ENCODE results near the gene MAN2B1.
"Not testable (repeated sequence)": the region's sequence is repeated elsewhere in the genome, so short reads cannot be mapped to it uniquely, and the experiment has no call there.

MAN2B1 gene

GRCh38 chr19:12656899-12657571, 9.5 kb downstream of the MAN2B1 start:
- Mint-ChIP-seq H3K4me3 (no peak overlapping the region), H3K27ac (no peak overlapping the region), H3K4me1 (ENCODE audit: low read depth) (peaks cover 3% of the 10 kb centered on the region), H3K27me3 (no peaks in the 10 kb centered on the region), H3K9me3 (ENCODE audit: low read depth) (no peaks in the 10 kb centered on the region), H3K36me3 (peaks cover 10% of the 10 kb centered on the region)

- Mint-ChIP-seq H3K4me3 (no peak overlapping the region), H3K9me3 (ENCODE audit: low read depth) (no peaks in the 10 kb centered on the region), H3K4me1 (ENCODE audit: low read depth) (peaks cover 3% of the 10 kb centered on the region), H3K36me3 (peaks cover 17% of the 10 kb centered on the region), H3K27ac (no peak overlapping the region), H3K27me3 (no peaks in the 10 kb centered on the region)
These were observed 11.0 kb downstream of the MAN2B1 start for GRCh38 chr19:12655546-12655945.

GRCh38 chr19:12652219-12652618, 14.3 kb downstream of the MAN2B1 start:
- Mint-ChIP-seq H3K27ac (no peak overlapping the region), H3K36me3 (peaks cover 14% of the 10 kb centered on the region), H3K9me3 (ENCODE audit: low read depth) (no peaks in the 10 kb centered on the region), H3K27me3 (no peaks in the 10 kb centered on the region), H3K4me1 (ENCODE audit: low read depth) (peaks cover 2% of the 10 kb centered on the region), H3K4me3 (no peak overlapping the region)

- Mint-ChIP-seq H3K9me3 (ENCODE audit: low read depth) (no peaks in the 10 kb centered on the region), H3K36me3 (peaks cover 7% of the 10 kb centered on the region), H3K27ac (no peak overlapping the region), H3K4me3 (no peak overlapping the region), H3K27me3 (no peaks in the 10 kb centered on the region), H3K4me1 (ENCODE audit: low read depth) (peaks cover 2% of the 10 kb centered on the region)
These were observed 16.6 kb downstream of the MAN2B1 start for GRCh38 chr19:12649941-12650340.

- Mint-ChIP-seq H3K4me1 (ENCODE audit: low read depth) (peaks cover 2% of the 10 kb centered on the region), H3K4me3 (no peak overlapping the region), H3K36me3 (peaks cover 7% of the 10 kb centered on the region), H3K27me3 (no peaks in the 10 kb centered on the region), H3K9me3 (ENCODE audit: low read depth) (no peaks in the 10 kb centered on the region), H3K27ac (no peak overlapping the region)
These were observed 18.5 kb downstream of the MAN2B1 start for GRCh38 chr19:12648088-12648487.

- H3K36me3 Mint-ChIP-seq = peaks cover 7% of the 10 kb centered on the region
- H3K4me1 Mint-ChIP-seq (ENCODE audit: low read depth) = peaks cover 2% of the 10 kb centered on the region
- no peak overlapping the region for H3K27ac Mint-ChIP-seq
- H3K4me3 Mint-ChIP-seq = no peak overlapping the region
- no peaks in the 10 kb centered on the region for H3K9me3 Mint-ChIP-seq (ENCODE audit: low read depth)
- H3K27me3 Mint-ChIP-seq = no peaks in the 10 kb centered on the region
These were observed 19.0 kb downstream of the MAN2B1 start for GRCh38 chr19:12647490-12648071.

- H3K4me1 Mint-ChIP-seq (ENCODE audit: low read depth) = peaks cover 2% of the 10 kb centered on the region
- H3K27me3 Mint-ChIP-seq = no peaks in the 10 kb centered on the region
- H3K4me3 Mint-ChIP-seq = no peak overlapping the region
- no peaks in the 10 kb centered on the region for H3K9me3 Mint-ChIP-seq (ENCODE audit: low read depth)
- H3K27ac Mint-ChIP-seq = no peak overlapping the region
- peaks cover 7% of the 10 kb centered on the region for H3K36me3 Mint-ChIP-seq
These were observed 19.5 kb downstream of the MAN2B1 start for GRCh38 chr19:12647047-12647446.

- no peak overlapping the region for H3K27ac Mint-ChIP-seq
- H3K4me3 Mint-ChIP-seq = no peak overlapping the region
These were observed 20.0 kb downstream of the MAN2B1 start for GRCh38 chr19:12646551-12646950.

GRCh38 chr19:12643716-12644115, 22.8 kb downstream of the MAN2B1 start:
- H3K36me3 Mint-ChIP-seq; H3K27me3 Mint-ChIP-seq; H3K9me3 Mint-ChIP-seq (ENCODE audit: low read depth); H3K27ac Mint-ChIP-seq; H3K4me3 Mint-ChIP-seq: not testable (repeated sequence)
- peaks cover 15% of the 10 kb centered on the region for H3K4me1 Mint-ChIP-seq (ENCODE audit: low read depth)

More at GRCh38 chr19:12646551-12646950, 20.0 kb downstream of the MAN2B1 start:
- H3K4me1 Mint-ChIP-seq (ENCODE audit: low read depth) = peaks cover 2% of the 10 kb centered on the region
- no peaks in the 10 kb centered on the region for H3K27me3 Mint-ChIP-seq
- H3K36me3 Mint-ChIP-seq = peaks cover 3% of the 10 kb centered on the region
- H3K9me3 Mint-ChIP-seq (ENCODE audit: low read depth) = no peaks in the 10 kb centered on the region

- no peaks in the 10 kb centered on the region for H3K36me3 Mint-ChIP-seq
- H3K4me3 Mint-ChIP-seq = no peak overlapping the region
- H3K27ac Mint-ChIP-seq = no peak overlapping the region
- peaks cover 13% of the 10 kb centered on the region for H3K4me1 Mint-ChIP-seq (ENCODE audit: low read depth)
- no peaks in the 10 kb centered on the region for H3K27me3 Mint-ChIP-seq
- no peaks in the 10 kb centered on the region for H3K9me3 Mint-ChIP-seq (ENCODE audit: low read depth)
These were observed 24.0 kb downstream of the MAN2B1 start for GRCh38 chr19:12642506-12642905.

GRCh38 chr19:12641456-12641855, 25.1 kb downstream of the MAN2B1 start:
- no peak overlapping the region for H3K27ac Mint-ChIP-seq
- H3K4me1 Mint-ChIP-seq (ENCODE audit: low read depth) = peaks cover 19% of the 10 kb centered on the region
- no peak overlapping the region for H3K4me3 Mint-ChIP-seq
- H3K9me3 Mint-ChIP-seq (ENCODE audit: low read depth) = no peaks in the 10 kb centered on the region
- no peaks in the 10 kb centered on the region for H3K27me3 Mint-ChIP-seq
- H3K36me3 Mint-ChIP-seq = no peaks in the 10 kb centered on the region

- Mint-ChIP-seq H3K36me3 (no peaks in the 10 kb centered on the region), H3K9me3 (ENCODE audit: low read depth) (no peaks in the 10 kb centered on the region), H3K4me1 (ENCODE audit: low read depth) (peaks cover 24% of the 10 kb centered on the region), H3K4me3 (peak overlapping the region; percentile 85), H3K27me3 (no peaks in the 10 kb centered on the region), H3K27ac (peak overlapping the region; percentile 90)
These were observed 26.5 kb downstream of the MAN2B1 start for GRCh38 chr19:12639901-12640613.

GRCh38 chr19:12638611-12639182, 27.8 kb downstream of the MAN2B1 start:
- Mint-ChIP-seq H3K36me3 (no peaks in the 10 kb centered on the region), H3K27me3 (no peaks in the 10 kb centered on the region), H3K4me3 (no peak overlapping the region), H3K4me1 (ENCODE audit: low read depth) (peaks cover 27% of the 10 kb centered on the region), H3K9me3 (ENCODE audit: low read depth) (no peaks in the 10 kb centered on the region), H3K27ac (no peak overlapping the region)

GRCh38 chr19:12636631-12637030, 29.9 kb downstream of the MAN2B1 start:
- H3K9me3 Mint-ChIP-seq (ENCODE audit: low read depth) = no peaks in the 10 kb centered on the region
- H3K36me3 Mint-ChIP-seq = no peaks in the 10 kb centered on the region
- H3K27me3 Mint-ChIP-seq = no peaks in the 10 kb centered on the region
- peaks cover 30% of the 10 kb centered on the region for H3K4me1 Mint-ChIP-seq (ENCODE audit: low read depth)
- no peak overlapping the region for H3K27ac Mint-ChIP-seq
- H3K4me3 Mint-ChIP-seq = no peak overlapping the region

- Mint-ChIP-seq H3K27ac (no peak overlapping the region), H3K36me3 (peaks cover 22% of the 10 kb centered on the region), H3K9me3 (ENCODE audit: low read depth) (peaks cover 7% of the 10 kb centered on the region), H3K4me3 (no peak overlapping the region), H3K4me1 (ENCODE audit: low read depth) (peaks cover 5% of the 10 kb centered on the region), H3K27me3 (no peaks in the 10 kb centered on the region)
These were observed 37.3 kb downstream of the MAN2B1 start for GRCh38 chr19:12629215-12629614.
